Endometrial microvascular endothelial cells (primary cell): ENCODE measurements around the gene KCNMA1. TPM values are rescaled to one million over a fixed set of nuclear protein-coding genes. Genes with fewer than 3 reads are reported as not detected.

Experiments used
- in situ Hi-C: cut with HindIII; loops from 2 replicates; pipeline ENCODE4 v1.10.0; 2017; ENCODE audit warnings: low sequenced_read_pairs, low pct_unique_long_range_greater_than_20kb; ENCODE audit errors: inconsistent ontology term
- total RNA-seq: library from RNA; depleted of rRNA; stranded (reverse); fragments of >200 nt; gene quantifications from one replicate; pipeline ENCODE4 v1.2.3, GENCODE V29; 2015; ENCODE audit errors: inconsistent ontology term

KCNMA1 gene
- total RNA-seq, 1 donor from 2014 or later = 0.09 TPM

DNA sequence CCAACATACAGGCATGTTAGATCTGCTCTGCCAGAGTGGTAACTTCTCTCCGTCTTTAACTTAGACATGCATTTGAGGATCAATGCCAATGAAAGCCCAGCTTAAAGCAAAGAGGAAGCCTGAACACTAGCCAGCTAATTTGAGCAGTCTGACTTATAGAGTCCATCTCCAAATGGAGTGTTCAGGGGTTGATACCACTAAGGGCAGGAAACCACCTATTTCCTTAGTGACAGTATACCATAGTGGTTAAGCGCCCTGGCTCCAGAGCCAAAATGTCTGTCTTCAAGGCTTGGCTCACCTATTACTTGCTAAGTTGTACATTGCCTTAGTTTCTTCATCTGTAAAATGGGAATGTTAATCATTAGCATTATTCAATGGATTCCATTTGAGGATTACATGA lies 678.5 kb downstream of the KCNMA1 start:
- in situ Hi-C loops = no loop called here

DNA sequence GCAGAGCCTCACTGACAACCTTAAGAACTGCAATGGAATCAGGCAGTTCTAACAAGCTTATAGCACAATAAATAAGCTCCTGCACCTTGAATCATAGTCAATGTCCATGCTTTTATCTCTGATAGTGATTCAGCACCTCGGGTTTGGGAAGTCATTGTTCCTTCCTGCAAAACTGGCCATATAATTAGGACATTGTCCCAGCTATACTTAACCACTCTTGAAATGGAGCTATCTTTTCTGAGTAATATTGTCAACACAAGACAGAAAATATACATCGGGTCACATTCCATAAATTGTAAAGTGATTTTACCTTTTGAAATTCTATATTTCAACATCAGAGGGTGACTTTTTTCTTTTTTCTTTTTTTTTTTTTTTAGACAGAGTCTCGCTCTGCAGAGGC lies 682.8 kb downstream of the KCNMA1 start:
- in situ Hi-C loops = no loop called here

DNA sequence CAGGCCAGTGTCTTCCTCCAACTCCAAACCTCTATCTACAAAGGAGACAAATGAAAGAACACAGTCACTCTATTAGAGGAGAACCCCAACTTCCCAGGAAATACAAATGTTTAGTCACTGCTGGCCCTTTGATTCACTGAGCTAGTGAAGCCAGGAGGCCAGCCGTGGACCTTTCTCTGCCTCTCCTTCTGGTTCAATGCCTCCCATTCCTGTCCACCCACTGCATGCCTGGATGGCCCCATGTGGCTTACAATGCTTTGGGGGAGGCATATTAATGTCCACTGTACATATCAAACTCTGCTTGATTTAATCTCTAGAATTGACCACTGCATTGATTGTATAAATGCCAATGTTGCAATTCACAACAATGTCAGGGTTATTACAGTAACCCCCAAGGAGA lies 687.3 kb downstream of the KCNMA1 start:
- in situ Hi-C loops = no loop called here

DNA sequence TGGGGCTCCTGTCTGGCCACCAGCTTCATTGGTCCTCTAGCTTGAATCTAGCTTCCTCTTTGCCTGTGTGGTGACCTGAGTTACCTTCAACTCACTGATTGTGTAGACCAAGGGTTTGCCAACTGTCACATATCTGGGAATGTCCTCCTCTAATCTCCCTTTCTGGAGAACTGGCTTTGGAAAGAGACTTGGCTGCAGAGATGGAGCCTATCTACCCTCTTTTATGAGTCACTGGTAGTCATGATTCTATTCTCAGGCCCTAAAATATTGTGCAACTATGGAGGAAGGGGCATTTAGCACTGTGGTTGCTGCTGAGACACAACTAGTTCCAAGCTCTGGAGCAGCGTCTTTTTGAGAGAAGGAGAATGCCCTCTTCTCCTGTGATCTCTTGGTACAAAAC lies 691.3 kb downstream of the KCNMA1 start:
- in situ Hi-C loops = no loop called here

DNA sequence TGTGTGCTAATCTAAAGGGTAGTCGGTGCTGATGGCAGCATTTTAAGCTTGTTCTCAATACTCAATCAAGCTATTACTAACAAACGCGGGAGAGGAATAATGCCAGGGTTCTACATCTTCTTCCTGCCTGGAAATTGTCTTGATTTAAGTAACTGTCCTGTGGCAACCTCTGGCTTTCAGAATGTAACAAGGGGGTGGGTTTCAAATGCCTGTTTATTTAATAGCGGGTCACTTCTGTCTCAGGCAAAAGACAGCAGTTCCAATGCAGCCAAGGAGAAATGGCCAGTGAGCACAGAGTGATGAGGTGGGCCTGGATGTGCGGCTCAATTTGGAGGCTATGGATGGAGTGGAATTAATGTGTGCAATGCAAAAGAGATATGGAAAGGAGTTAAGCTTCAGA lies 692.4 kb downstream of the KCNMA1 start:
- in situ Hi-C loops = no loop called here

DNA sequence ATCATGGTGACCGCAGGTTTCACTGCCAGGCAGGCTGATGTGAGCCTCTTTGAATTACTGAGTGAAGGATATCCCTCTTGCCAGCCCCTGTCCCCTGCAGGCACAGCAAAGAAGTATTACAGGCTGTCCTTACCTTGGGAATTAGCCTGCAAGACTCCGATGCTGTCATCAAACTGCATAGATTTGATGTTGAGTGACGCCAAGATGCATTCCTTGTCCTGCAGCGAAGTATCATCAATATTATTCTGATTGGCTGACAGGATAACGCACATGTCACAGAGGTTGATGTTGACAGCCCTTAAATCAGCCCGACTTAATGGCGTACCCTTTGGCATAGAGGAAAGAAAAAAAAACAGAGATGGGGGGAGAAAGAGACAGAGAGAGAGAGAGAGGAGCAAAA lies 693.0 kb downstream of the KCNMA1 start:
- in situ Hi-C loops = no loop called here

DNA sequence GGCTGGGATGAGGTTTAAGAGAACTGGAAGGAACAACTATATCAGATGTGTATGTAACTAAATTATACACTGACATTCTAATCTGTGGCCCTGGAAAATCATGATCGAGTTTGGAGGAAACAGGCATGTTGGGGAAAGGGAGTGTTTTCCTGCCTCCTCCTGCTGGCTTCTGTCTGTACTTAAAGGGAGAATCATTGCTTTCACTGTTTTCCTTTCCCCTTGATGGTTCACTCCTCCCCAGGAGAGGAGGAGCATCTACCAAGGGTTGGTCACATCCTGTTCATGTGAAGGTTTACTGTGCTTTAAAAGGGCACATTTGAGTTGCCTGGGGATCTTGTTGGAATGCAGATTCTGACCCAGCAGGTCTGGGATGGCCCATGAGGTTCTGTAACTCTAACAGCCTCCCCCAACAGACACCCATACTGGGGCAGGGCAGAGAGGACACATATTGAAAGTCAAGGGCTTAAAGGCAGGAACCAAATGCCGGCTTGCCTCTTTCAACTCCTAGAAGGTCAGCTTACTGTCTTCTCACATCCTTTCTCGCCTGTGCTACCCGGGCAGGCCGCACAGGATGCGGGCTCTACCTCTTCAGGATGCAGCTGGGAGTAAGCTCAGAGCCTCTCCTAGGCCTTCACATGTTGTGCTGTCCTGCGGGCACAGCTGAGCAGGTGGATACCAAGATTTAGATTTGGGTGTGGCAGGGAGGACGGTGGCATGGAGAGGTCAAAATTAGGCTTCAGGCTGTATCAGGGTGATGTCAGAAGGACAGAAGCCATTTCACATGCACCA lies 694.8 kb downstream of the KCNMA1 start:
- in situ Hi-C loops = no loop called here

DNA sequence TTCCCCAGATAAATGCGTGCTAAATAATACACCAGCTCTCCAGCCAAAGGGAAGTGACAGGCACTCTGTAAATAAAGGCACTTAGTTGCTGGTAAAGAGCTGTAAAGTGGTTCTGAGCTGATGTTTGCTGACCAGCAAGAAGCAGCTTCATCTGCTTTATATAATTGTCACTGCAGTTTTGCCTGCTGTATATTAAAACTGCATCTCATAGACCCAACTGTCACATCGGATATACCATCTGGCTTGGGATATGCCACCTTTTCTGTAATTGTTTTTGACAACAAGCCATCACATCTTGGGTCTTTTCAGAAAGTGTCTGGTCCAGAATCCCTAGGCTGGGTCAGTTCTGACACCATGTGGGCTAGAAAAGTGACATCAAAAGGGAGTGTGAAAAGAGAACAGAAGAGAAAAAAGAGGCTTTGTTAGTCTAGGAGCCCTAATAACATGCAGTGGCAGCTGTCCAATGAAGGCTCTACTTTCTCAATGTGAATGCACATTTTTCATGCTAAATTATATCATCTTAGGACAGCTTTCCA lies 697.6 kb downstream of the KCNMA1 start:
- in situ Hi-C loops = no loop called here

DNA sequence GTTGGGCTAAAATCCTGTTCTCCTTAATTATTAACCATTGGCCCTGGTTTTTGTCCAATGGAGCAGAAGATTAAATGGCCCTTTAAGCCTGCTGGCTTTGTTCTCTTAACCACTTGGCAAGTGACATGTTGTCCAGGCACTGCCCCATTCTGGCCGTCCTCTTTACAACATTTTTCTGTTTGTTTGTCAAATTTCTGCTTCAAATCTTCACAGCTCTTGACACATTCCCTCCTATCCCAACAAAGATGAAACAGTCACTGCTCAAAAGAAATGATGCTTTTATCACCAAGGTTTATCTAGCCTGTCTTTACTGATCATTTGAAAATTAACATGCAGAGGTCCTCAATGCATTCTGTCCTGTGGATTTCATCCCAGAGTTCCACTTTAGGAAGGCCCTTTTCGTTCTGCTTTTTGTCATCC lies 700.4 kb downstream of the KCNMA1 start:
- in situ Hi-C loops = no loop called here

DNA sequence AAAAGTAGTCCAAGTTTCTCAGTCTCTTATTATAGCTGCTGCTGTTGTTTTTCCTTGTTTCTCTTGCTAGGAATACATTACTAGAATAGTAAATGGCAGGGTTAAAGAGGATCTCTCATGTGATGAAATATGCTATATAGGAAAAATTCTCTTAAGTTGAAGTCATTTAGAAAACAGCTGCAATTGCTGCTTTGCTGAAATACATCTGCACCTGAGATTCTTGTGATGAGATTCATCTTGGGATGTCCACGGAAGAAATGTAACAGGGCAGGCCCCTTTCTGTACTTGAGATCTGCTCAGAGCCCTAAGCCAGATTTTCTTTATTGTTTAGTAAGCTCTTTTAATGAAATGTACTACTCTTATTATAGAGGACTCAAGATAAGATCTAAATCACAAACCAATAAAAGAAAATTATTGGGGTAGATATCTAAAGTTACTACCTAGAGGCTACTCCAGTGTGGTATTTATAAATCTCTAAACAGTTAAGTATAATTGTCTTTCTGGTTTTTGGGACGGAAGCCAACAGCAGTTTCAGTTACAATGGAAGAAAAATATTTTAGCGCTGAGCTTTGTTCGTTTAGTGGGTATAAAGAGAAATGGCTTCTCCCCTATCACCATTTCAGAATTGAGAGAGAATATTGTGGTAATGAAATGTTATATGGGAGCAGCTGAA lies 701.5 kb downstream of the KCNMA1 start:
- in situ Hi-C loops = no loop called here

DNA sequence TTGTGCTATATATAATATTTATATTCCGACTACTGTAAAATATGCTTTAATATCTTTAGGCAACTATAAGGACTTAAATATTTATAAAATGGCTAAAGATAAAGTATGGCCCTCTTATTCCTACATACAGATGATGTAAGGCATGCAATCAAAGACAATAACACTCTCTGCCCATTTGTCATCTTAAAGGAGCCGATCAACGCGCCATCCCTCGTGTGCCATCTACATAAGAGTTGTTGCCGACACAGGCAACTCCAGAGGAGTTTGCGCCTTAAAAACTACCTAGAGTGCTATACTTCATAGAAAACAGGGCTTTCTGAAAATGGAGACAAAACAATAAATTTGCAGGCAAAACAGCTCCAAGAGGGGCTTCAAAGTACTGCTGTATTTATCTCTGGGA lies 709.0 kb downstream of the KCNMA1 start:
- in situ Hi-C loops = no loop called here

DNA sequence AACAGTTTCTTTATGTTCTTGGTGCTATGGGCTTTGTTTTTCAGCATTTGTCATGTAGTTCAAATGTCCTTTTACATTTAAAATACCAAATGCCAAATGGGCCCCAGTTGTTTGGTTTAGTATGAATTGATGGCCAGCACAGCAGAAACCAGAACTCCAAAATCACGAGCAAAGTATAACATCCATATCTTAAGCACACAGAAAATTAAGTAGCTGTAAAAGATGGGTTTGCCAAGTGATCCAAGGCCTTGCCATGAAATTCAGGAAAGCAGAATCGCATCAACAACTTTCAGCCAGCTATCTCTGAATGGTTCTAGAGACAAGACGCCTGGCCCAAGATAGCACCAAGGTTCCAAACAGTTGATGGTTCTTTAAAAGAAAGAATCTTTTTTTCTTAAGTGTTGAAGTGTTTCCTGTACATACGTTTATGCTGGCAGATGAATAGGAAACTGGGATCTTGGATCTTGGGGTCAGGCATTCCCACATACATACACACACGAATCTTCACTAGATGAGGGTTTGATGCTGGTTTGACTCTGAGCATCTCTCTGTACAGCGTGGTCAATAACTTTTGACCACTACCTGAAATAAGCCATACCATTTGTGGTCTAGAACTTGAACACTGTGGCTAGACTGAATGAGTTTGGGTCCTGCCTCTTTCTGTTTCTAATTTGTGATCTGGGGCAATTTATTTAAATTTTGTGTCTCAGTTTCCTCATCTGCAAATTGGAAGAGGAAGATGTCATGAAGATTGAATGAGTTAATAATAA lies 711.8 kb downstream of the KCNMA1 start:
- in situ Hi-C loops = no loop called here

DNA sequence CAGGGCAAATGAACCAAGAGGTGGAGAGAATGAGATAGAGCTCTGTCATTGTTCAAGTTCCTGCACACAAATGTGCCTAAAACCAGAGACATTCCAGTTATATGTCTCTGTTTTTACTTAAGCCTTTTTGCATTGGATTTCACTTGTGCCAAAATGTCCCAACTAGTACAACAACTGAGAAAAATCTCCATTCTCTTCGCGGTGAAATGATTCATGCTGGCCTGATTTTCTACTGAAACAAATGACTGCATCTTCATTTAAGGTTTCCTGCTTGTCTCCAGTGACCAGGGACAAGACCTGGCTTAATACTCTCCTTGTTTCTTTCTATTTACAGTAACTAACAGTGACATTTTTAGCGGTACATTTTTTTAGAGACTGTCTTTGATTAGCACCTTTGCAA lies 714.9 kb downstream of the KCNMA1 start:
- in situ Hi-C loops = no loop called here

DNA sequence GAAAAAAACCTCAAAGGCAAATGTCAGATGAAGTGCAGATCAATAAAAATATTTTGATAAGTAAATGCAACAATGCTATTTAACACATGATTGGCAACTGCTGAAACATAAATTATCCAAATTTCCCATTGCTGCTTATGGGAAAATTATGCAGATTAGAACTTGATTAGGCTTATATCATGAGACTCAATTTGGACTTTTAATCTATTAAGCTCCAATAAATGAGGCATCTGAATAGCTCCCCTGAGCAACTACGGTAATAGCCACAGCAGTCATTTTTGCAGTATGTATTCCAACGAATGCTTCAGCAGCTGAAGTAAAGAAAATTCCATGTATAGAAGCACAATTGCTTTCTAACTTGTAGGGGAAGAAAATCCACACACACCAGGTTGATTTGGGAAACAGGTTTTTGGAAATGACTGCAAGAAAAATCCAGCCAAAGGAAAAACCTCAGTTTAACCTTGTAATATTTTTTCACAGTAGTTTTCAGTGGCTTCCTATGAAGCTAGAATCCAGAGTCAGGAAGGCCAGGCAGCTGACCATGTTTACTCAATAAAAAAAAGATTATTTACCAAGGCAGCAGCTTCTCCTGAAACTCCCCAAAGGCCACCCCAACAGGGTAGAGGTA lies 716.1 kb downstream of the KCNMA1 start:
- in situ Hi-C loops = no loop called here

DNA sequence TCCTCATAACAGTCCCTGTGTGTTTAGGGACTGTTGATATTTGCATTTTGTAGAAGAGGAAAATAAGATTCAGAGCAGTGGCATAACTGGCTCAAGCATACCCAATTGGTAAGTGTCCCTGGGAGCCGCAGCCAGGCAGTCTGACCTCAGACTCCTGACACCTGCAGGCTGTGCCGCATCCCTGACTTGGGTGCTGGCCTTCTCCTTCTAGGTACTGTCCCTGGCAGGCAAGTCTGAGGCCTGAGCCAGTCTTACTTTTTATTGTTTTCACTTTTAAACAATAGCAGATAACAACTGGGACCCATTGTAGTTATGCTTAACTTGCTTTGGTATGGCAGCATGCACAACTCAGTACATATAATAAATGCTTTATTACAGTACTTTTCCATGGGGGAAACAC lies 717.0 kb downstream of the KCNMA1 start:
- in situ Hi-C loops = no loop called here

DNA sequence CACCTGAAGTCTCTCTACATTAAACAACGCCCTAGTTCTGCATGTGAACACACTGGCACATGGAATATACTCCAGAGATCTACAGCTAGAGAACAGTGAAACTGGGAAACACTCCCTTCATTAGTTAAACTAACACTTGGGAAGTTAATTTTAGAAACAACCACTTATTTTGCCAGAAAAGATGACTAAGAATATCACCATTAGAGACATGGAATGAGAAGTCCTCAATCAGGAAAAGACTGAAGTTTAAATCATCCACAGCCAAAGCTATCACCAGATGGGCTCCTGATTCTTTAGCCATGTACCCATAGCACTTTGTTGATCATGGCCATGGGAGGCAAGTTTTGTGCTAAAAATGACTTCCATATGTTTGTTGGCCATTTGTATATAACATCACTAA lies 719.5 kb downstream of the KCNMA1 start:
- in situ Hi-C loops = no loop called here

DNA sequence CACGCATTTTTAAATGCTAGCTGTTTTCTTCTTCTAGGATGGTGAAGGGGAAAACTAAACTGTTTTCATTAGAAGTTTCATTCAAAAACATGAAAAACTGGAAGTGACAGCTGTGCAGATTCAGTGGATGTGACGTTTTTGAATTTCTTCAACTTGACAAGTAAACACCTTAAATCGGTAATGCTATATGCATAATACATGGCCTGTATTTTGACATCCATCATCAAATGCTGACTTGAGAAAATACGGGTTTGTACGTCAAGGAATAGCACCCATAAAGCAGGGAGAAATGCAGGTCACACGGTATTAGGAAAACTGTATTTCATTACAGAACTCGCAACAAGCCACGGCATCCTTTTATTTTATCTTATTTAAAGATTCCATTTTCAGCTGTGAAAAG lies 720.5 kb downstream of the KCNMA1 start:
- in situ Hi-C loops = no loop called here

DNA sequence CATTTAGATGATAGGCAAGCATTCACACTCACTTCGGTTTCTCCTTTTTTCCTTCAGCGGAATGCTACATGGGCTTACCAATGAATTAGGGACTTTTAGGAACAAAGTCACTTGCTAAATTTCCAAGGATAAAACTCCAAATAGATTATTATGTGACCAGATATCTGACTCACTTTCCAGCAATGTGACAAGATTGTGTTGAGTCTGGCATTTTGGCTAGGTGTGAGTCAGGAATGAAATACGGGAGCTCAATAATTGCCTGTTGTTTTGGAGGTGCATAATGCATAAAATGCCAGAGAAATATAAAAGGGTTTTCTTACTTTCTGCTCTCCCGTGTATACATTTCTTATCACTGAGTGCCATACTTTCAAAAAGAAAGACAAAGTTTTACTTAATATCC lies 721.1 kb downstream of the KCNMA1 start:
- in situ Hi-C loops = no loop called here

DNA sequence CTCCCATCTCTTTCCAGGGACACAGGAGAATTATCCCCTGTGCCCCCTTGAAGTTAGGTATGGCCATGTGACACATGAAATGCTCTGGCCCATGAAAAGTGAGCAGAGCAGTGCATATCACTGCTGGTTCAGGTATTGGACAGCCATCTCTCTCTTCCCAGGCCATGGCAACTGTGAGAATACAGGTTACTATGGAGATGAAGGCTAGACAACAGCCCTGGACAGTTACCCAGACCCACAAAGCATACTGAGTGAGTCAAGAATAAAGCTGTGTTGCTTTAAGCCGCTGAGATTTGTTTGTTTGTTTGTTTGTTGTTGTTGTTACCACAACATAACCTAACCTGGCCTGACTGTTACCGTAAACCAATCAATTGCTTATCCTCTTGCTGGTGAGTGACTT lies 722.3 kb downstream of the KCNMA1 start:
- in situ Hi-C loops = no loop called here
